ENCODE measurements around the gene PGD. TPM values are rescaled to one million over a fixed set of nuclear protein-coding genes. Genes with fewer than 3 reads are reported as not detected.
"Not testable (repeated sequence)": the region's sequence is repeated elsewhere in the genome, so short reads cannot be mapped to it uniquely, and the experiment has no call there.

The PGD gene
- polyA plus RNA-seq, 3 donors from 2014 or later: 43.9 to 51.3 (median 44.8) TPM

DNA sequence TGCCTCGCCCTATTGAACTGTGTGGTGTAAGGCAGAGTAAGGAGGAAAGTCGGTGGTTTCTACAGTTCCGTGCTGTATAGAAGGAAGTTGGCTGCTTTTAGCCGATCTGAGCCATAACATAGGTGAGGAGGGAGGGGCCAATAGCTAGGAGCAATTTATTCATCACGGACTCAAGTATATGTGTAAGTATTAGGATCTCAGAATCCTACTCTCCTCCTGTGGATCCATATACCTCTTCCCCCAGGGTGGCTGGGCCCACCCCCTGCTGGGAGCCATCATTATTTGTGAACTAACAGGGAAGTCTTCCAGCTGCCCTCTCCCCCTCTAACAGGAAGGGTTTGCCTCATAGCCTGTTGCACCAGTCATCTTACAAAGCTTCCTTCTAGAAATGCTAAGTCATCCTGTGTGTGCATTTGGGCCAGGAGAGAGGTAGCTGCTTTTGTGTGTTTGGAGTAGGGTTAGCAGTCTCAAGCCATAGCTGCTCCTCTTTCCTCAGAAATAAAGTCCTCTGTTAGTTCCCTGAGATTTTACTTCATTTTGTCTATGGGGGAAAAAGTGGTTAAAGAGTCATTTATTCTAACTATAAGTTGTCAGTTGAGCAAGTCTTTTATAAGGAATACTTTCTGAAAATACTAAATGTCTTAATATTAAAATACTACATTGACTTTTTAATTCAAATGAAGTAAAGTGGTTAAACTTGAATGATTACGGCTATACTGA lies 16.5 kb downstream of the PGD start:
- H3K36me3 Mint-ChIP-seq: peaks cover 26 to 74% (median 43%) of the 10 kb centered on the region in 3 donors

DNA sequence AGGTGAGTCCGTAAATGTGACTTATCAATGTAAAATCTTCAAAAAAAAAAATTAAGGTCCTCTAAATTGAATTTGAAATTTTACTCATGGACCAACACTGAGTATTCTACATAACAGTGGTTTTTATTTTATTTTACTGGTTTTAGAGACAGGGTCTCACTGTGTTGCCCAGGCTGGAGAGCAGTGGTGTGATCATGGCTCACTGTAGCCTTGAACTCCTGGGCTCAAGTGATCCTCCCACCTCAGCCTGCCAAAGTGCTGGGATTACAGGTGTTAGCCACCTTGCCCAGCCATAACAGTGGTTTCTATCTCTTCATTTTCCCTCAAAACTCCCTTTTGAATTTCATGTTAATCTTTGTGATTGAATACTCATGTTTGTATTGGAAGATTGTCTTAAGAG lies 17.1 kb downstream of the PGD start:
- DNase-seq; H3K9me3 Mint-ChIP-seq; H3K27ac Mint-ChIP-seq; H3K27me3 Mint-ChIP-seq (ENCODE audit: low read depth in 3 of 3); H3K4me1 Mint-ChIP-seq; H3K4me3 Mint-ChIP-seq: not testable (repeated sequence)
- peaks cover 27 to 75% (median 43%) of the 10 kb centered on the region in 3 donors for H3K36me3 Mint-ChIP-seq

More for the DNA sequence above, 16.5 kb downstream of the PGD start:
- Mint-ChIP-seq H3K4me1 (peaks cover 0 to 3% of the 10 kb centered on the region in 2 donors), H3K9me3 (no peaks in the 10 kb centered on the region), H3K27ac (no peak overlapping the region), H3K4me3 (no peak overlapping the region), H3K27me3 (ENCODE audit: low read depth in 3 of 3) (no peaks in the 10 kb centered on the region)
- no peak for DNase-seq

DNA sequence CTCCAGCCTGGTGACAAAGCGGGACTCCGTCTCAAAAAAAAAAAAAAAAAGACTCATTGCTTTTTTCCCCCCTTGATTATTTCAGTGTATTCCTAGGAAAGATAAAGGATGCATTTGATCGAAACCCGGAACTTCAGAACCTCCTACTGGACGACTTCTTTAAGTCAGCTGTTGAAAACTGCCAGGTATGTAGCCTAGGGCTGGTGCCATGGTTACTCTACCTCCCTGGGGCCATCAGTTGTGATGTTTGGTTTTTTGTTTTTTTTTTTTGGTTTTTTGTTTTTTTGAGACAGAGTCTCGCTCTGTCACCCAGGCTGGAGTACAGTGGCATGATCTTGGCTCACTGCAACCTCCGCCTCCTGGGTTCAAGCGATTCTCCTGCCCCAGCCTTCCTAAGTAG lies 19.9 kb downstream of the PGD start:
- not testable (repeated sequence) for H3K4me3 Mint-ChIP-seq; H3K9me3 Mint-ChIP-seq; H3K4me1 Mint-ChIP-seq; H3K27me3 Mint-ChIP-seq (ENCODE audit: low read depth in 3 of 3); DNase-seq; H3K27ac Mint-ChIP-seq
- H3K36me3 Mint-ChIP-seq: peaks cover 16 to 50% (median 23%) of the 10 kb centered on the region in 3 donors

DNA sequence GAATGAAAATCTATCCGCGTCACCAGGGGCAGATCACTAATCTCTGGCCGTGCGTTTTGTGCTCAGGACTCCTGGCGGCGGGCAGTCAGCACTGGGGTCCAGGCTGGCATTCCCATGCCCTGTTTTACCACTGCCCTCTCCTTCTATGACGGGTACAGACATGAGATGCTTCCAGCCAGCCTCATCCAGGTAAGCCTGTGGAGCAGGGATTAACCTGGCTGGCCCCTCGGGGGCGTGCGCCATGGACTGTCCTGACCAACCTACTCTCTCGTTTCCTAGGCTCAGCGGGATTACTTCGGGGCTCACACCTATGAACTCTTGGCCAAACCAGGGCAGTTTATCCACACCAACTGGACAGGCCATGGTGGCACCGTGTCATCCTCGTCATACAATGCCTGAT lies 20.5 kb downstream of the PGD start:
- Mint-ChIP-seq H3K4me1 (peaks cover 0 to 3% of the 10 kb centered on the region in 2 donors), H3K4me3 (no peak overlapping the region), H3K27ac (peak overlapping the region in 1 of 6 donors; percentile 50), H3K27me3 (ENCODE audit: low read depth in 3 of 3) (peaks cover 0 to 2% (median 2%) of the 10 kb centered on the region in 3 donors), H3K36me3 (peaks cover 16 to 44% (median 19%) of the 10 kb centered on the region in 3 donors), H3K9me3 (no peaks in the 10 kb centered on the region)
- DNase-seq: no peak

DNA sequence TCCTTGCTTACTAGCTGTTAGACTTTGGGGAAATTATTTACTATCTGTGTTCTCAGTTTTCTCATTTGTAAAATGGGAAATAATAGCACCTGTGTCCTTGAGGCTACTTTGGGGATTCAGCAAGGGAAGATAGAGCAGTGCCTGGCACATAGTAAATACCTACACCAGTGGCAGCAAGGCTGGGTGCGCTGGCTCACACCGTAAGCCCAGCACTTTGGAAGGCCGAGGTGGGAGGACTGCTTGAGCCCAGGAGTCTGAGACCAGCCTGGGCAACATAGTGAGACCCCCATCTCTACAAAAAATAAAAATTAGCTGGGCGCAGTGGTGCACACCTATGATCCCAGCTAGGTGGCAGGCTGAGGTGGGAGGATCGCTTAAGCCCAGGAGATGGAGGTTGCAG lies 22.8 kb downstream of the PGD start:
- Mint-ChIP-seq H3K27ac (no peak overlapping the region), H3K36me3 (peaks cover 13 to 33% (median 15%) of the 10 kb centered on the region in 3 donors)

DNA sequence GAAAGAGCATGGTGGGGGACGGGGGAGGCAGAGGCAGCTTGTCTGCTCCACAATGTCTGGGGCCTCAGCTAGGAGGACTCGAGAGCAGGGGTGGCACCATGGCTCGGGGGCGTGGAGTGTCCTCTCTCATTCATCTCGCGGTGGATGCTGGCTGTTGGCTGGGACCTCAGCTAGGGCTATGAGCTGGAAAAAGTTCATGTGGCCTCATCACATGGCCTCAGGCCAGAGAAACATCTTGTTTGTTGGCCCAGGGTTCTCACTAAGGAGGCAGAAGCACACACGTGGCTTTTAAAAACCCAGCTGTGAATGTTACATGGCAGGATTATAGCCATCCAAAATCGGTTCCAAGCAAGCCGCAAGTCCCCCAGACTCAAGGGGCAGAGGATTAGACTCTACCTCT lies 25.2 kb downstream of the PGD start:
- DNase-seq: no peak
- no peaks in the 10 kb centered on the region for H3K9me3 Mint-ChIP-seq
- peaks cover 9 to 15% (median 13%) of the 10 kb centered on the region in 3 donors for H3K36me3 Mint-ChIP-seq
- no peak overlapping the region for H3K27ac Mint-ChIP-seq
- H3K4me3 Mint-ChIP-seq: no peak overlapping the region
- H3K4me1 Mint-ChIP-seq: peaks cover 3 to 5% of the 10 kb centered on the region in 2 donors
- H3K27me3 Mint-ChIP-seq (ENCODE audit: low read depth in 3 of 3): peaks cover 2 to 4% (median 2%) of the 10 kb centered on the region in 3 donors

More for the DNA sequence above, 22.8 kb downstream of the PGD start:
- no peak for DNase-seq
- Mint-ChIP-seq H3K9me3 (no peaks in the 10 kb centered on the region), H3K4me3 (no peak overlapping the region), H3K4me1 (no peaks in the 10 kb centered on the region), H3K27me3 (ENCODE audit: low read depth in 3 of 3) (peaks cover 0 to 2% (median 2%) of the 10 kb centered on the region in 3 donors)

DNA sequence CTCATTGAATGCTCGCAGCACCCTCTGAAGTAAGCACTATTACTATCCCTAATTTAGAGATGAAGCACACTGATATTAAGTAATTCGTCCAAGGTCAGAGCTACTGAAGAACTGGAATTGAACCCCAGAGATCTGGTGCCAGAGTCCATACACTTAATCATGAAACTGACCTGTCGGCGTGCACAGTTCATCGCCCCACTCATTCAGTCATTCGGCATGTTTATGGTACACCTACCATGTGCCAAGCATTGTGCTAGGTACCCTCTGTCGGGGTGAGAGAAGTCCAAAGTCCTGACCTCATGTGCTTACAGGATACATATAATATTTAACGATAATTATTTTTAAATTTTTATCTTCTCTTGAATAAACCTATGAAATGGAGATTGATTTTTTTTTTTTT lies 25.8 kb downstream of the PGD start:
- Mint-ChIP-seq H3K4me3 (no peak overlapping the region), H3K27me3 (ENCODE audit: low read depth in 3 of 3) (peaks cover 2 to 10% (median 2%) of the 10 kb centered on the region in 3 donors)

DNA sequence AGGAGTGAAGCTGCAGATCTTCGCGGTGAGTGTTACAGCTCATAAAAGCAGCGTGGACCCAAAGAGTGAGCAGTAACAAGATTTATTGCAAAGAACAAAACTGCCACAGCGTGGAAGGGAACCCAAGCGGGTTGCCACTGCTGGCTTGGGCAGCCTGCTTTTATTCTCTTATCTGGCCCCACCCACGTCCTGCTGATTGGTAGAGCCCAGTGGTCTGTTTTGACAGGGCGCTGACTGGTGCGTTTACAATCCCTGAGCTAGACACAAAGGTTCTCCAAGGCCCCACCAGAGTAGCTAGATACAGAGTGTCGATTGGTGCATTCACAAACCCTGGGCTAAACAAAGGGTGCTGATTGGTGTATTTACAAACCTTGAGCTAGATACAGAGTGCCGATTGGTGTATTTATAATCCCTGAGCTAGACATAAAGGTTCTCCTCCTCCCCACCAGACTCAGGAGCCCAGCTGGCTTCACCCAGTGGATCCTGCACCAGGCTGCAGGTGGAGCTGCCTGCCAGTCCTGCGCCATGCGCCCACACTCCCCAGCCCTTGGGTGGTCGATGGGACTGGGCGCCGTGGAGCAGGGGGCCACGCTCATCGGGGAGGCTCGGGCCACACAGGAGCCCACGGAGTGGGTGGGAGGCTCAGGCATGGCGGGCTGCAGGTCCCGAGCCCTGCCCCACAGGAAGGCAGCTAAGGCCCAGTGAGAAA lies 27.1 kb downstream of the PGD start:
- H3K27me3 Mint-ChIP-seq (ENCODE audit: low read depth in 3 of 3): peaks cover 8 to 21% (median 10%) of the 10 kb centered on the region in 3 donors
- H3K36me3 Mint-ChIP-seq, DNase-seq, H3K9me3 Mint-ChIP-seq, H3K27ac Mint-ChIP-seq: not testable (repeated sequence)
- H3K4me3 Mint-ChIP-seq: peak overlapping the region in 2 of 5 donors; percentile 4 to 58
- H3K4me1 Mint-ChIP-seq: peaks cover 12 to 17% of the 10 kb centered on the region in 2 donors

More for the DNA sequence above, 25.8 kb downstream of the PGD start:
- Mint-ChIP-seq H3K9me3 (no peaks in the 10 kb centered on the region), H3K36me3 (peaks cover 4 to 10% (median 10%) of the 10 kb centered on the region in 3 donors), H3K4me1 (peaks cover 3 to 5% of the 10 kb centered on the region in 2 donors), H3K27ac (no peak overlapping the region)
- no peak for DNase-seq

DNA sequence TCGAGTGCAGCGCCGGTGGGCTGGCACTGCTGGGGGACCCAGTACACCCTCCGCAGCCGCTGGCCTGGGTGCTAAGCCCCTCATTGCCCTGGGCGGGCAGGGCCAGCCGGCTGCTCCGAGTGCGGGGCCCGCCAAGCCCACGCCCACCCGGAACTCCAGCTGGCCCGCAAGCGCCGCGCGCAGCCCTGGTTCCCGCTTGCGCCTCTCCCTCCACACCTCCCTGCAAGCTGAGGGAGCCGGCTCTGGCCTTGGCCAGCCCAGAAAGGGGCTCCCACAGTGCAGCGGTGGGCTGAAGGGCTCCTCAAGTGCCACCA lies 27.6 kb downstream of the PGD start:
- not testable (repeated sequence) for H3K36me3 Mint-ChIP-seq, H3K9me3 Mint-ChIP-seq, H3K4me3 Mint-ChIP-seq, H3K27ac Mint-ChIP-seq, DNase-seq
- Mint-ChIP-seq H3K27me3 (ENCODE audit: low read depth in 3 of 3) (peaks cover 11 to 23% (median 13%) of the 10 kb centered on the region in 3 donors), H3K4me1 (peaks cover 17 to 22% of the 10 kb centered on the region in 2 donors)

DNA sequence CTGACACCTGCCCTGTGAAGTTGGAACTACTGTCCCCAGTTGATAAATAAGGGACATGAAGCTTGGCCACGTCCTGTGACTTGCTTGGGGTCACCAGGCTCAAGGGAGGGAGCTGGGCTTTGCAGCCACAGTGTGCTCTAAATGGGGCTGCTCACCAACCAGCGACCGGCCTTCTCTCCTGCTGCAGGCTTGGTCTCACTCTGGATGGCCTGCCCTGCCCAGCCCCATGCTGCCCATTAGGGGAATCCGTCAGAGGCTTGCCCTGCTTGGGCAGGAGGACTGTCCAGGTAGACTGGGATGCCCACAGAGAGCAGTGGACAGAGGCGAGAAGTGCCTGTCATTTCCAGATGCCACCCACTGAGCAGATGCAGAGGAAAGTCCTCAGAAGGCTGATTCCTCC lies 30.1 kb downstream of the PGD start:
- no peaks in the 10 kb centered on the region for H3K36me3 Mint-ChIP-seq
- peaks cover 19 to 22% of the 10 kb centered on the region in 2 donors for H3K4me1 Mint-ChIP-seq
- DNase-seq: no peak
- H3K4me3 Mint-ChIP-seq: peak overlapping the region in 2 of 5 donors; percentile 85 to 90
- peaks cover 11 to 25% (median 11%) of the 10 kb centered on the region in 3 donors for H3K27me3 Mint-ChIP-seq (ENCODE audit: low read depth in 3 of 3)
- no peak overlapping the region for H3K27ac Mint-ChIP-seq
- H3K9me3 Mint-ChIP-seq: no peaks in the 10 kb centered on the region

DNA sequence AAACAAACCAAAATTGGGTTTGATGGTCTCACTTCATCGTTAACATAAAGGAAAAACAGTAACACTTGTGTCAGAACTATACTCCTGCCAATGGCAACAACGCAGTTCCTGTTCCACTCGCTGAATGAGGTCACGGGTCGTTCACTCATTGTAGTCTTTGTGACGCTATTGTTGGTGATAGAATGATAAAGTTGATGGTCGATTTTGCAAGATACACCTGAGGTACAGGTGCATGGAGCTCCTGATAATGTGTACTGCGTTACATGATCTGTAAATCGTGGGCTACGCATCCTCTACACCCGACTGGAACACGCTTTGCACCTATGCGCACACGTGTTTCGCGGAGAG lies 31.0 kb downstream of the PGD start:
- Mint-ChIP-seq H3K36me3 (no peaks in the 10 kb centered on the region), H3K4me1 (peaks cover 19 to 22% of the 10 kb centered on the region in 2 donors), H3K4me3 (peak overlapping the region; percentile 85 to 90 (median 88)), H3K27me3 (ENCODE audit: low read depth in 3 of 3) (peaks cover 11 to 25% (median 11%) of the 10 kb centered on the region in 3 donors), H3K9me3 (no peaks in the 10 kb centered on the region), H3K27ac (peak overlapping the region; percentile 78 to 95 (median 86))
- no peak for DNase-seq

DNA sequence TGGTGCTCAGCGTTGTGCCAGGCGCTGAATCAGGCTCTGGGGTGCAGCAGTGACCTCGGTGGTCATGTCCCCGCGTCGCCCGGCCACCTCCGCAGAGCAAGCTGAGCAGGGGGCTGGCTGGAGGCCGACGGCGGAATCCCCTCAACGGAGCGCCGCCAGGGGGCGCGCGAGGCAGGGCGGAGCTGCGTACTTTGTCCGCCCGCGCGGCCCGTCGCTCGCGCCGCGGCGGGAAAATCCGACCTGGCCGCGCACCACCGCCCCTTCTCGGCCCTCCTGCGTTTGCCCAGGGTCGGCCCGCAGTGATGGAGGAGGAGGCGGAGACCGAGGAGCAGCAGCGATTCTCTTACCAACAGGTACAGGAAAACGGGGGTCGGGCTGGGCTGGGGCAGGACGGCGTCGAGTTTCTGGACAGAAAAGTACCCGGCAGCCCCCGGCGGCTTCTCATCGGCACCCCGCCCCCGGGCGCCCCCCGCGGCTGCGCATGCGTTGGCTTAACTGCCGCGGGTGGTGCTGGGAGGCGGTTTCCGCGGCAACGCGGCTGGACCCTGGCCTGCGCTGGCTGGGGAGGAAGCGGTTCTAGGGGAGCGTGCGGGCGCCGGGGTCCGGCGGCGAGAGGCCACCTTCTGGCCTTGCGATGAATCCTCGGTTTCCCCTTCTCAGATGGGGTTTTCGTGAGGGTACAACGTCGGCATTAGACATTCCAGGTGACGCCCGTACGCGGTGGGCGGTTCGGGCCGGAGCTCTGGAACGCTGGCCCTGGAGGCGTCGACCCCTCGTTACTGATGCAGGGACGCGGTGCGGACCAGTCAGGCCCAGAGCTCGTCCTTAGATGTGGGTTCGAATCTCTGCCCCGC lies 31.6 kb downstream of the PGD start, which contains the start of gene CENPS:
Gene CENPS (plus strand): TSS at position 218 of the 854 bp plus-strand sequence. CDS start 85 bp downstream, at position 303.
- Mint-ChIP-seq H3K4me3 (peak within 1 kb of the TSS; percentile 85 to 90 (median 88)), H3K4me1 (peaks cover 19 to 22% of the 10 kb centered on the region in 2 donors), H3K27ac (peak within 1 kb of the TSS; percentile 78 to 95 (median 90)), H3K27me3 (ENCODE audit: low read depth in 3 of 3) (peaks cover 11 to 25% (median 11%) of the 10 kb centered on the region in 3 donors), H3K36me3 (no peaks in the 10 kb centered on the region), H3K9me3 (no peaks in the 10 kb centered on the region)
- peak; percentile 91 to 95 (median 94) for DNase-seq

DNA sequence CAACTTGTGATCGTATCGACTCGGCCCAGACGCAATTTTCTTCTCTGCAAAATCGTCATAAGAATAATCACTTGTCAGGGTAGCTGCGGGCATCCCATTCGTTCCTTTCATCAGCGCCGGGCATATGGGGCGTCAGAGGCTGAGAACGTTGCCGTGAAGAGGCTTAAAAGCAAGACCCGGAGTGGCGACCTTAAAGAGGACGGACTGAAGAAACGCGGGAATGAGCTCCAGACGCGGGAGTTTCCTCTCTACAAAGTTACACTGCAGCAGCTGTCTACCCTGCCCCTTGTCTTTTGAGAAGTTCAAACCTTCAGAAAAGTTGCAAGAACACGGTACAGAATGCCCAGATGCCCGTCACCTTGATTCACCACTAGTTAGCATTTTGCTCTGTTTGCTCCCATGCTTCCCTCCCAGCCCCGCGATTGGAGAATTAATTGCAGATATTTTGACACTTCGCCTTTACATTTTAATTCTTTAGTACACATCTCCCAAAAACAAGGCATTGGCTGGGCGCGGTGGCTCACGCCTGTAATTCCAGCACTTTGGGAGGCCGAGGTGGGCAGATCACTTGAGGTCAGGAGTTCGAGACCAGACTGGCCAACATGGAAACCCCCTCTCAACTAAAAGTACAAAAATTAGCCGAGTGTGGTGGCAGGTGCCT lies 32.3 kb downstream of the PGD start:
- H3K4me1 Mint-ChIP-seq: peaks cover 19 to 22% of the 10 kb centered on the region in 2 donors
- H3K4me3 Mint-ChIP-seq: peak overlapping the region; percentile 85 to 90 (median 88)
- no peaks in the 10 kb centered on the region for H3K36me3 Mint-ChIP-seq
- H3K9me3 Mint-ChIP-seq: no peaks in the 10 kb centered on the region
- H3K27me3 Mint-ChIP-seq (ENCODE audit: low read depth in 3 of 3): peaks cover 11 to 25% (median 11%) of the 10 kb centered on the region in 3 donors
- peak overlapping the region; percentile 78 to 93 (median 90) for H3K27ac Mint-ChIP-seq
- DNase-seq: no peak
